Measurements from ENCODE around the gene JAZF1.
"Not testable (repeated sequence)": the region's sequence is repeated elsewhere in the genome, so short reads cannot be mapped to it uniquely, and the experiment has no call there.

Gene JAZF1

DNA sequence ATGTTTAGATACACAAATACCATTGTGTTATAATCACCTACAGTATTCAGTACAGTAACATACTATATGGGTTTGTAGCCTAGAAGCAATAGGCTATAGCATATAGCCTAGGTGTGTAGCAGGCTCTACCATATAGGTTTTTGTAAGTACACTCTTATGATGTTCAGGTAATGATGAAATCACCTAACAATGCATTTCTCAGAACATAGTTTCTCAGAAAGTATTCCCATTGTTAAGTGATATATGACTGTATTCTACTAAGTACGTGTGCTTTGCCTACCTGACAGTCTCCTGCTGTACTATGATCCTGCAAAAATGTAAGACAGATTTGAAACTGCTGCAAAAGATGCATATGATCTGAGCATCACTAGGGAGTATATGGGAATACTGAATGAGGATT lies 137.9 kb downstream of the JAZF1 start:
- no peak for DNase-seq (ENCODE audit: low read depth in 2 of 2)

DNA sequence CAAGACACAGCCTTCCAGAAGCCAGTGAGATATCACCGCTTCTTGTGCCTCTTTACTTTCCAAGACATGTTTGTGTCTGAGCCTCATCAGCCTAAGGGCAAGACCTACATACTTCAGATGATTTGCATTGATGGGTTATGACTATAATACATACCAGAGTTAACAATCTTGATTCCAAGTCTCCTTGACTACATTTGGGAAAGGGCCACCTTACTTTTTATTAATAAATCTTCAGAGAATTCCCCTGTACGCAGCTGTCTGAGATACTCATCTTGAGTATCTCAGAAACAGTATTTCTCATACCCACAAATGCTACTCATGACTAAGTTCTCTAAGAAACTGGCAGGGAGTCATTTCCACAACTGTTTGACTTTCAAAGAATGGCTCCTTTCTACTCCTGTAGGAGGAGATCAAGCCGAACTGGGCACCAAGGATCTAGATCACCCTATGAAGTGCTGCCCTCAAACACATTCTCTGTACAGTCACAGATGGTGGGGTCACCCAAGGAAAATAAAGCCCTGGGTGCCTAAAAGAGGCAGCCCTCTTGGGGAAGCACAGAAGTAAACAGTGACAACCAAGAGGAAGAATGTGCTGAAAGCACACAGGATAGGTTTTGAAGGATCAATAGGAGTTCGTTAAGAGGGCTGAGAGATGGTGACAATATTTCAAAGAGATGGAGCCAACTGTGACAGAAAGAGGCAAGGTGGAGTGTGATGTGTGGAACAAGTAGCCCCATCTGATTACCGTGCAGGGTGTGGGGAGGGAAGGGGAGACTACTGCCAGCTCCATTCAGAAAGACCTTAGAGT lies 138.9 kb downstream of the JAZF1 start:
- no peak for DNase-seq (ENCODE audit: low read depth in 2 of 2)

GRCh38 chr7:28038175-28038797 lies 142.3 kb downstream of the JAZF1 start:
- DNase-seq (ENCODE audit: low read depth in 2 of 2) = no peak

GRCh38 chr7:28037220-28038010 lies 143.2 kb downstream of the JAZF1 start:
- no peak for DNase-seq (ENCODE audit: low read depth in 2 of 2)

DNA sequence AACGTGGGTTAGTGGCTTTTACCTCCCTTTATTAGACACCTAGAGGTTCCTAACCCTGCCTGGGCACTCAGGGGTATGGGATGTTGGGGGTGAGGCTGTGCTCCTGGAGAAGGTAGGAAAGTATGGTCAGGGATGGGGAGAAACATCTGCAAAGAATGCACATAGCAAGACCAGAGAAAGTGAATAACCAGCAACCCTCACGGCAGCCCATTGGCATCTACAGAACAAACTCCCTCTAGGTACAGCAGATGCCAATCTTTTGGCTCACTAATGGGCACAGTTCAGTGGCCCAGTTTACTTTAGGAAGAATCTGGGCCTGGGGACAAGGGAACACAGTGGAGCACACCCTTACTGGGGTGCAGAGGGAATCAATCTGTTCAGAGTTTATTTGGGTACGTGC lies 143.9 kb downstream of the JAZF1 start:
- DNase-seq (ENCODE audit: low read depth in 2 of 2) = no peak

DNA sequence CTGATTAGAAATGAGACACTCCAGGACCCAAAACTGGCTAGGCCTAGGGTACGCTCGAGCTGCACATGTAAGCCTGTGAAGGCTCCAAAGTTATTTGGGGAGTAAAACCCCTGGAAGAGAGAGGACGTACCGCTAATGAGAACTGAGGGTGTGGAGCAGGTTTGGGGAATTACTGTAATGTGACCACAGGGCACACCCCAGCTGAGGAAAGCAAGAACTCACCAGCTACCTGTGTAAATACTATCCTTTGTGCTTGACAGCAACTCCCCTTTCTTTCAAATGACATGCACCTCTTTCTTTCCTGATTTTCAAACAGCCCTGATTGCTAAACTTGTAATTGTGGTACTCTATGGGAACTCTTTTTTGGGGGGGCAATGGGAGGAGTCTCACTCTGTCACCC lies 147.2 kb downstream of the JAZF1 start:
- DNase-seq (ENCODE audit: low read depth in 2 of 2) = no peak

DNA sequence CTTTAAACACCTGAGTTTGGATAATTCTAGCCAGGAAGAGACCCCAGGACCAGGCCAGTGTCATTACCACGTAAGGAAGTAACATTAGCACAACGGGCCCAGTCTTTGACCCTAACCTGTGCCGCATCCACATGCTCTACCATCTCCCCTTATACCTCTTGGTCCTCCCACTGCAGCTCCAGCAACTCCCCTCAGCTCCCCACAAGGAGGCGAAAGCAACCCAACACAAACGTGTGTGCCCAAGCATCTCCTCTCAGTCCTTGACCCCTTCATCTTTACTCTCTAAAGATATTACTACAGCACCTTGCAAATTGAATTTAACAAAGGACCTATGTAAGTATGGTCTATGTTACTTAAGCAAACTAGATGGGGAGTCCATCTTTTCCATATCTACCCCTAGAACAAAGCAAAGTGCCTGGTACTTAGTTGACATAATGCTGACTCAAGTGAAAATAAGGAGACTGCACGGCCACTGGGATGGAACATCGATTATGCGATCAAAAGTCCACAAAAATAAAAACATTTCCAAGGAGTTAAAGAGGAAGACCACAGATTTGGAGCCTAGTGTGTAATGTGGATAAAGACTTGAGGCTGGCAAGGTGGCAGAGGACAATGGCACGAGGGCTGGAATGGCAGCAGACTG lies 147.7 kb downstream of the JAZF1 start:
- no peak for DNase-seq (ENCODE audit: low read depth in 2 of 2)

DNA sequence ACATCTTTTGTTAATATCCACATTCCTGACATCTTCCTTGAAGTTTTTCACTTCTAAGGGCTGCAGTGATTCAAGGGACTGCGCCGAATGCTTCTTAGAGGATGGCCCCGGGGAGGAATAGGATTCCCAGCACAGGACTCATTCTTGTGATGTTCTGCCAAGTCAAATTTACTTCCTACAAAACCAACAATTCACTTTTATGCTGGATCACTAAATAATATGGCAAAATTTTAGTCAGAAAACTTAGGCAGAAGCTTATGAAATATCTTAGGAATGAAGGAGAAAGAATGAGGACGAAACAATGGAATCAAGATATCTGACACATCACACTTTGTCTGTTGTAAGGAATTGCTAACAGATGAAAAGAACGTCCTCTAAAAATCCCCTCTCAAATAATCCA lies 151.5 kb downstream of the JAZF1 start:
- no peak for DNase-seq (ENCODE audit: low read depth in 2 of 2)

DNA sequence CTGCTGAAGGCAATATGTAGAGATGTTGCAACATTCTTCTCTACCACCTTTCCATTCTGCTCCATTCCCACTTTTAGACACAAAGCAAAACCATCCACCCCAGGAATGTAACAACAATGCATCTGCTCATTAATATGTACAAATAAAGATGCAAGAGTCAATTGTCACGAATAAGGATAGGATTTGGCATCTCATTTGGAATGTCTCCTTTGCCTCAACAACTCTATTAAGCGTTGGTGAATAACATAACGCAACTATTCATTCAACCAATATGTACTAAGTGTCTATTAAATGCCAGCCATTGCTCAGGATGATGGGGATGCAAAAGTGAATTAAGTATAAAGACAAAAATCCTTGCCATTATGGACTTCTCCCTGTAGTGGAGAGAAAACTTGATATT lies 152.1 kb downstream of the JAZF1 start:
- DNase-seq (ENCODE audit: low read depth in 2 of 2) = no peak

DNA sequence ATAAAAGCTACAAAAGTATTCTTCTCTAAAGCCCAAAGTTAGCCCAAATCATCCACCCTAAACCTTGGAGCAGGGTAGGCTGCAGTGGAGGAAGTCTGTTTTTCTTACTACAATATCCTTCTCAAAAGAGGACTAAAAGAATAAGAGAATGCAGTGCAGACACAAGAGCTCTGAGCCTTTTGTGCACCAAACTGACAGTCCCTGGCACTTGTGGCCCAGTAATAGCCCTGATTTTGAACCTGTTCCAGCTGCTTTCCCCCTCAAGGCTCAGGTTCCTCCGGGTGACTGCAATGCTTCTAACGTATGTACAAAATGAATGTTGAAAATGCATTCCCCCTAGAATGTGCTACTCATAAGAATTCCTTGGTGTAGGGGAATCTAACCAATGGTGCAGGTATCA lies 154.4 kb downstream of the JAZF1 start:
- DNase-seq (ENCODE audit: low read depth in 2 of 2) = no peak

DNA sequence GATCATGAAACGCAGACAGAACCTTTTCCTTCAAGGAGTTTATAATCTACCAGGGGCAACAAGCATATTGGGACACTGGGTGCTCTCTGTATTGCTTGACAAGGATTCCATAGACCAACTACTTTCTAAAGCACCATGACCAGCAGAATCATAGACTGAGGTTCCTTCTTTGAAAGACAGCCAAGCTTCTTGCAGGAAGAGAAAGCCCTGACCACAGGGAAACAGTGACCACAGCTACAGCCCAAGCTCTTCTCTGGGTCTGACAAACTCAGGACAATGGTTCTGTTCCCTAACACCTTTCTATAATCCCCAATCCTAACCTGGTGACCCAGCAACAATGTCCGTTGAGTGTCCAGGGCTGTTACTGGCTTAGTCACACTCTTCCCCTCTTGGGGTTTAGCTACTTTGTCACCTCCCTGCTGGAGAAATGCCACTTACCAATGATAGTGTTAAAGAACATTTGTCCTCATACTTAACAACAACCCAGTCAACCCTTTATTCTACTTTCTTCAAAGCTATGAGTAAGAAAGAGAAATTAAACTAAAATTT lies 155.7 kb downstream of the JAZF1 start:
- no peak for DNase-seq (ENCODE audit: low read depth in 2 of 2)

- DNase-seq (ENCODE audit: low read depth in 2 of 2) = no peak
Observed at GRCh38 chr7:28020302-28020940, 160.2 kb downstream of the JAZF1 start.

DNA sequence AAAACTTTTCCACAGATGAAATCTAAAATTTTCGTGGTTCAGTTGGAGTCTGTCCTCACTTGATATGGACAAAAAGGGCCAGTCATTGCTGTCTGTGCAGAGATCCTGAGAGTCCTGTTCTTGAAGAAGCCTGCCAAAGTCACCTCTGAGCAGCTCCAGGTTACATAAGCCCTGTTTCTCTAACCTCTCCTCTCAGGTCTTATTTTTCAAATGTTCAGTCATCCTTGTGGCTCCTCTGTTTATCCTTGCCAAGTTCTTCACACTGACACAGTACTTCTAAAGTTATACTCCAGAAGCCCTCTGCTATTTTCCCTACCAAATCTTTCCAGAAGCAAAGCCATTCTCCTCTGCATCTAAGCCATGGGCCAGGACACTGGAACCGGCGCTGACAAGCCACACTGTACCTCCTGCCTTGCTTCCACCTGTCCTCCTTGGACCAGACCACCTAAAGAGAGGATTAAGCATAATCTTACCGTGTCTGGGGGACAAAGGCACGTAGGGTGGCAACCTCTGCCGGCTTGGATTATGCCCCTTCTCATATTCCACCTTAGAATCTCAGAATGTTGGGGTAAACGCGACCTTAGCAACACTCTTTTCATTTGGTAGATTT lies 161.6 kb downstream of the JAZF1 start:
- no peak for DNase-seq (ENCODE audit: low read depth in 2 of 2)

GRCh38 chr7:28018446-28018845 lies 162.1 kb downstream of the JAZF1 start:
- DNase-seq (ENCODE audit: low read depth in 2 of 2) = no peak

DNA sequence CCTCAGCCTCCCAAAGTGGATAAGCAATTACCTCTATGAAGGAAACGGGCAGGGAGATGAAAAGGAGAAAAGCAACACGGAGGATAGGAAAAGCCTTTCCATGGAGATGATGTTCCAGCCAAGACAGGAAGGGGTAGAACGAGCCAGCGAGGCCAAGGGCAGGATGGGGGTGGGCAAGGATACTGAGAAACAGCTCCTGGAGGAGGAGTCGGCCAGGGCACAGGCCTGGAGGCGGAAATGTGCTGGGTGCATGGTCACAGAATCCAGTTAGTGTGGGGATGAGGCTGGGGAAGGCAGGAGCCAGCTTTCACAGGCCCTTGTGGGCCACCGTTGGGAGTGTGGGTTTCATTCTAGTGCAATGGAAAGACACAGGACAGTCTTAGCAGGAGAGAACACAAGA lies 162.6 kb downstream of the JAZF1 start:
- DNase-seq (ENCODE audit: low read depth in 2 of 2) = no peak

GRCh38 chr7:28017372-28017771 lies 163.2 kb downstream of the JAZF1 start:
- DNase-seq (ENCODE audit: low read depth in 2 of 2) = no peak

- no peak for DNase-seq (ENCODE audit: low read depth in 2 of 2)
Observed at GRCh38 chr7:28016297-28016696, 164.3 kb downstream of the JAZF1 start.

DNA sequence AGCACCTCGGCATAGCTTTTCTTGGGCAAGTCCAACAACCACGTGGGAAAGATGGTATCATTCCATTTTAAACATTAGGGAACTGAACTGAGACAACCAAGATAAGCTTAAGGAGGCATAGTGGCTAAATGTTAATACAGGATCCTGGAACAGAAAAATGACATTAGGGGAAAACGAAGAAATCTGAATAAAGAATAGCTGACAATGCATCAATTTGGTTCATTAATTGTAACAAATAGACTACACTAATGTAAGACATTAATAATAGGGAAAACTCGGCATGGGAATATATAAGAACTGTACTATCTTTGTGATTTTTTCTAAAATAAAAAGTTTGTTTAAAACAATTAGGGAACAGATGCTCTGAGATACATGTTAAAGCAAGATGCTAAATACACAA lies 165.4 kb downstream of the JAZF1 start:
- no peak for DNase-seq (ENCODE audit: low read depth in 2 of 2)

GRCh38 chr7:28014340-28014739 lies 166.3 kb downstream of the JAZF1 start:
- DNase-seq (ENCODE audit: low read depth in 2 of 2) = not testable (repeated sequence)

- no peak for DNase-seq (ENCODE audit: low read depth in 2 of 2)
Observed at GRCh38 chr7:28013441-28013840, 167.2 kb downstream of the JAZF1 start.

- DNase-seq (ENCODE audit: low read depth in 2 of 2) = no peak
Observed at GRCh38 chr7:28013019-28013418, 167.6 kb downstream of the JAZF1 start.
